Spleen (tissue), 7 donors: ENCODE measurements around the gene ZYG11B.

Experiments used
- POLR2A ChIP-seq, 3 donors: fragments of 450-650 bp; IDR thresholded peaks; one replicate each; pipeline ENCODE4 v1.5.1; 2017; ENCODE audit warnings: antibody characterized with exemption in 3 of 3, mild to moderate bottlenecking in 1 of 3
- TF ChIP-seq, protein P1 (sequence below), 11 experiments: fragments of 200-600 bp in 7 of 11; fragments of 450-650 bp in 4 of 11; sonication (generic) in 4 of 11; IDR thresholded peaks in 8 of 11; conservative IDR thresholded peaks in 3 of 11; 1 replicate in 7 of 11; 2 replicates in 4 of 11; pipeline versions ENCODE4 v1.4.0 to v1.8.0; 2016 to 2021; ENCODE audit warnings: antibody characterized with exemption in 11 of 11, inconsistent platforms in 4 of 11, mild to moderate bottlenecking in 1 of 11
- donor health status: DM: no; HTN: no; CAD: no; lungs with moderate emphysema.
- donor health status: DM: no; HTN: no; CAD: no.
- donor health status: DM: no; HTN: no; CAD: no.

DNA sequence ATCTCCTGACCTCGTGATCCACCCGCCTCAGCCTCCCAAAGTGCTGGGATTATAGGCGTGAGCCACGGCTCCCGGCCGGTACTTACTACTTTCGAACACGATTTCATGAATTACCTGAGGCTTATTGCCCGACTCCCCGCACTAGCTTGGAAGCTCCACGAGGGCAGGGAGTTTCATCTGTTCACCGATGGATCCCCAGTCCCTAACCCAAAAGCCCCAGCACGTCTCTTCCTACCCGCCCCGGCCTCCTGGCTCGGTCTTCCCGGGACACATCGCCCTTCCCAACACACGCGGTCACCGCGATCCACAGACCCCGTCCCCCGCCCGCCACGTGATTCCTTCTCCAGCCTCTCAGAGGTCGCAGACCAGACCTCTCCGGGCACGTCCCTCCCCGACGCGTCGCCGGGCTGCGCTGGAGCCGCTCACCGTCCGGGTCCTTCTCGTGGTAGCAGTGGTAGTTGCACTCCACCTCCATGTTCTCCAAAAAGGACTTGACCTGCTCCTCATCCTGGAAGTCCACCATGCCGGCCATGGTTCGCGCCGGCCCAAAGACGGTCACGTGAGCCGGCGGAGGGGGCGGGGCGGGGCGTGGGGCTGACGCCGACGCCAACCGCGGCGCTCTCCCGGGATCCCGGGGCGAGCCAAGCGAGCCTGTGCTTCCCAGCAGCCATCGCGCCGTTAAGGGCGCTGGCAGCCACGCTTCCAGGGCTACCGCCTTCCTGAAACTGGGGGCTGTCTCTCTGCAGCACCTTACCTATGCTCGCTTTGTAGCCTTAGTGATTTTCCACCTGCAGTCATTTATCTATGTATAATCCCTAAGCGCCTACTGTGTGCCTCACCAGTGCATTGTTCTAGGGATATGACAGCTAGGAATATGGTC, 28.2 kb upstream of the ZYG11B start, which contains the start of gene COA7:
- no peak for TF ChIP-seq POLR2A (IDR thresholded peaks at IDR 0.05)
- TF ChIP-seq, protein P1, sequence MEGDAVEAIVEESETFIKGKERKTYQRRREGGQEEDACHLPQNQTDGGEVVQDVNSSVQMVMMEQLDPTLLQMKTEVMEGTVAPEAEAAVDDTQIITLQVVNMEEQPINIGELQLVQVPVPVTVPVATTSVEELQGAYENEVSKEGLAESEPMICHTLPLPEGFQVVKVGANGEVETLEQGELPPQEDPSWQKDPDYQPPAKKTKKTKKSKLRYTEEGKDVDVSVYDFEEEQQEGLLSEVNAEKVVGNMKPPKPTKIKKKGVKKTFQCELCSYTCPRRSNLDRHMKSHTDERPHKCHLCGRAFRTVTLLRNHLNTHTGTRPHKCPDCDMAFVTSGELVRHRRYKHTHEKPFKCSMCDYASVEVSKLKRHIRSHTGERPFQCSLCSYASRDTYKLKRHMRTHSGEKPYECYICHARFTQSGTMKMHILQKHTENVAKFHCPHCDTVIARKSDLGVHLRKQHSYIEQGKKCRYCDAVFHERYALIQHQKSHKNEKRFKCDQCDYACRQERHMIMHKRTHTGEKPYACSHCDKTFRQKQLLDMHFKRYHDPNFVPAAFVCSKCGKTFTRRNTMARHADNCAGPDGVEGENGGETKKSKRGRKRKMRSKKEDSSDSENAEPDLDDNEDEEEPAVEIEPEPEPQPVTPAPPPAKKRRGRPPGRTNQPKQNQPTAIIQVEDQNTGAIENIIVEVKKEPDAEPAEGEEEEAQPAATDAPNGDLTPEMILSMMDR (IDR thresholded peaks at IDR 0.05 in 8 of 11, conservative IDR thresholded peaks at IDR 0.05 in 3 of 11), result no peak
